ENCODE results near the gene TRPC4.

- TF ChIP-seq CTCF (conservative IDR thresholded peaks at IDR 0.05; ENCODE audit: low read length) (no peak), EZH2phosphoT487 (IDR thresholded peaks at IDR 0.05; ENCODE audit: borderline replicate concordance) (no peak)
Observed at GRCh38 chr13:37599519-37599918, 270.1 kb downstream of the TRPC4 start.
